GM19025 (cell line): ENCODE results near the gene MRPS22.

ENCODE experiments used
- ATAC-seq: cut with Tn5 transposase; IDR thresholded peaks from one replicate; pipeline ENCODE4 v1.9.1; 2021; ENCODE audit warnings: mild to moderate bottlenecking, low read depth, moderate library complexity; ENCODE audit not compliant: unreplicated experiment

MRPS22 gene

DNA sequence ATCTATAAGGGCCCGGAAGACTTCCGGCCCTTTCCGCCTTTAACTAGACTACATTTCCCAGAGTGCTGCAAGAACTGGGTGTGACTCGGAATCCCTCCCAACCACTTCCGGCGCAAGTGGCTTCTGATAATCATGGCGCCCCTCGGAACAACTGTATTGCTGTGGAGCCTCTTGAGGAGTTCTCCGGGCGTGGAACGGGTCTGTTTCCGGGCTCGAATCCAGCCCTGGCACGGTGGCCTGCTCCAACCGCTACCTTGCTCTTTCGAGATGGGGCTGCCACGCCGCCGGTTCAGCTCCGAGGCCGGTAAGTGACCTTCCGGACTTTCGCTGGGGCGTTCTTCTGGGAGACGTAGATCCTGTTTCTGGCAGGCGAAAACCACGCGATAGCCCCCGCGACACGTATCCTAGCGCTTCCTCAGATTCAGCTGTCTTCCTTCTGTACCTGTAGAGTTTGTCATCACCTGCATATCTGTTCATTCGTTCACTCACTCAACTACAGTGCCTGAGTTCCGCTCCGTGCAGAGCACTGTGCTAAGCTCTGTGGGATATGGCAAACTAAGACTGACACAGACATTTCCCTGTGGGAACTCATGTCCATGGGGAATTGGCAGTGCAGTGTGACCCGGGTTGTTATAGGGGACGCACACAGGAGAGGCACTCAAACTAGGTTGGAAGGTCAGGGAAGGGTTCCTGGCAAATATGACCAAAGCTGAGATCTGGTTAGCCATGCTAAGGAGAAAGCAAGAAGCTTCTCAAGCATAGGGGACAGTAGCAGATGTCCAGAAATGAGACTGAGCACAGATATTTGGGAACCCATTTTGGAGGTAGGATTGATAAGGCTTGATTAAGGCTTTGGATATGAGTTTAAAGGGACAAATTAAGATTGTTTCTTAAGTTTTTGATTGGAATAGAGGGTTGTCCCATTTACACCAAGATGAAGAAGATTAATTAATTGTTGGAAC is at the start of gene MRPS22:
MRPS22 (plus strand) TSS at position 126 of the 962 bp plus-strand sequence; CDS start at position 133, 7 bp downstream.
- peak; percentile 99 for ATAC-seq

DNA sequence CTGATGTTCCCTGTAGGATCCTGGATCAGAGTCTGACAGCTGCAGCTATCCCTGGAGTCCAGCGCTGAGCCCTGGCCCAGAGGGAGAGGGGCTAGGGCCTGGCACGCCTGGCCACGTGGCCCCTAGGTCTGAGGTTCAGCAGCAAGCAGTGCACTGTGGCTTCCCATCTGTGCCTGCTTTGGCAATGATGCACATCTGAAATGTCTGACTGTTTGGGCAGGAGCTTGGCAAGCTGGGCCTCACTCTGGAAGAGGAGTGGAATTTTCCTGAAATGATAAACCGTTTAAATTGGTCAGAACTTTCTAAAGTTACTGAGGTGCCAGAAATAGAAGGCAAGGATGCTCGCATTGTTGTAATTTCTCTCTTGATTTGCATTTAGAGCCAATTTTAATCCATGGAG is 48.8 kb upstream of the MRPS22 start:
- ATAC-seq, result no peak

DNA sequence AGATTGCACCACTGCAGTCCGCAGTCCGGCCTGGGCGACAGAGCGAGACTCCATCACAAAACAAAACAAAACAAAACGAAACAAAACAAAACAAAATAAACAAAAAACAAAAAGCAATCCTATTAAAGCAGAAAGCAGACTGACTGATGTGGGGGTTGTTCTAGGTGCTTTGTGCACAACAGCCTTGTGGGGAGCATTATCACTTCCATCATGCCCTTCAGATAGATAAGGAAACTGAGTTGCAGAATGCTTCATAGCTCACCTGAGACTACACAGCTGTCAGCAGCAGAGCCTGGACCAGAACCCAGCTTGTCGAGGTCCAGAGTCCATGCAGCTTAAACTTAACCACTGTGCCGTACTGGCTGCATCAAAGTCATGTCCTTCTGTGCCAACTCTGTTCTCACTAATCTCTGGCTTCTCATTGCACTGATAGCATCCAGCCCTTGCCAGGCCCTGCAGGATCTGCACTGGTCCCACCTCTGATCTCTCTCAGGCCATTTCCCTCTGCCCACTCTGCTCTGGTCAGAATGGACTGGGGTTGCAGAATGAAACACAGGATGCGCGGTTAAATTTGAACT is 47.6 kb upstream of the MRPS22 start:
- no peak for ATAC-seq

DNA sequence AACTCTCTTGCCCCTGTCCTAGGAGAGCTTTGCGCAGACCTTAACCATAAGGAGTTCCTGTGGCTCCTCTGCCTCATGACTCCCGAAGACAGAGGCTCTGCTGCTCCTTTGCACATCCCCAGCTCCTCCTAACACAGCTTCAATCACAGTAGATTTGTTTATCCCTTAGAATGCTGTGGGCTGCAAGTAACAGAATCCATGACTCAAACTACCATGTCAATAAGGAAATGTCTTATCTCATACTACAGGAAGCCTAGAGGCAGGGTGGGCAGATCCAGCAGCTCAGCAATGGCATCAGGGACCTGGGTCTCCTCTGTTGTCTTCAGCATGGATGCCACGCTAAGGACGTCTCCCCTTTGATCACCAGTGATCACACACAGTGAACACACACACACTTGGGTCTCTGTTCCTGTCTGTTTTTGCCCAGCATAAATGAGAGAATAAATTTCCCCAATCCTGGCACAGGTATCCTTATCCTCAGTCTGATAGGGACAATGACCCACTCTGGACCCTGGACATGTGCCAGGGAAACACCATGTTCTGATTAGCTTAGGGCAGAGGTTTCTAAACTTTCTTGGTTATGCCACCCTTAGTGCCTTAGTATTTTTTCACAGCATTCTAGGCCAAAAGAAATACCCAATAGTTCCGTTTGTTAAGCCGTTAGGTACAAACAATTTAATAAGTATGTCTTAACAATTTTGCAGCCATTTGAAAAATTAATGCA is 46.1 kb upstream of the MRPS22 start:
- no peak for ATAC-seq

DNA sequence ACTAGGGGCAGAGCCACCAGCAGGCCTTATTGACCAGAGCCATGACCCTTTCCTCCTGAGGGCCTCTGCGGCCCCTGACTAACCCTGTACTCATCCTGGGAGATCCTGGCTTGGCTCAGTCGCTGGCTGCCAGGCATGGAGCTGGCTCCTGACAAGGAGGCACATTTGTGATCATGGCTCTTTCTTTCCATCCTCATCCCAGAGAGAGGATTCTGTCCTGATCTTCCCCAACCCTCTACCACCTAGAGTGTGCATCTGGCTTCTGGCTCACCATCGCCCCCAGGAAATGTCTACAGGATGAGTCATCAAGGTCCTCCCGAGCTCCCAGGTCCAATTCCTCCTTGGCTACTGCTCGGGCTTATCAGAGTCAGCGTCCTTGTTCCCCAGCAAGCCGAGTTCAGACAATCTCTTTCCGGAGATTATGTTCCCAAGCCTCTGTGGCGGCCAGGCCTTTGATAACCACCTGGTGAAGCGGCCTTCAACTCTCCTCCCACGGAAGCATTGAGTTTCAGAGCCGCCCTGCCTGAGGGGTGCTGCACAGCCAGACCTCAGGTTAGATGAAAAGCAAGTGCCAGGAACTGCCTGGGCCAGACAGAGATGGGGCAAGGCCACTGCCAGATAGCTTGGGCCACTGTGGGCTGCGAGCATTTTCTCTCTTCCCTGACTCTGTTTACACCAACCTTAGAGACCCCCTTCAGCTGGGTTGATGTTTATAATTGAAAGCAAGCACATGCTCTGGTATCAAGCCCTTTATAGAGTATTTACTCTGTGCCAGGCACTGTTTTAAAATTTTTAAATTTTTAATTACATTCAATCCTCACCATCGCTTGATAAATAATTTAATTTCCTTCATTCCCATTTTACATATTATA is 44.3 kb upstream of the MRPS22 start:
- no peak for ATAC-seq

DNA sequence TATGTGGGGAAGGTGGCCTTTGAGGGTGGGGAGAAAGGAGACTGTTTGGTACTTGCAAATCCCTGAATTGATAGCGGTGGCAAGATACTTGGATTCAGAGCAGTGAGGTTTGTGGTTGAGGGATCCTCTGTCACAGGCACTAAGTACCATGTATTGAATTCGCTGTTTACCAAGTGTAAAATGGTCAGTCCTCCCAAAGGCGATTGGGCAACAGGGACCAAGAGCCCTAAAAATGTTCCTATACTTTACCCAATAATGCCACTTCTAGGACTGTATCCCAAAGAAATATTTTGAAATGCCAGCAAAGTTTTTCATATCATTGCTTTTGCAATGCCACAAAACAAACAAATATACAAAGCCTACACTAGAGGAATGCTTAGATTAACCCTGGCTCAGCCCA is 43.4 kb upstream of the MRPS22 start:
- ATAC-seq, result no peak

DNA sequence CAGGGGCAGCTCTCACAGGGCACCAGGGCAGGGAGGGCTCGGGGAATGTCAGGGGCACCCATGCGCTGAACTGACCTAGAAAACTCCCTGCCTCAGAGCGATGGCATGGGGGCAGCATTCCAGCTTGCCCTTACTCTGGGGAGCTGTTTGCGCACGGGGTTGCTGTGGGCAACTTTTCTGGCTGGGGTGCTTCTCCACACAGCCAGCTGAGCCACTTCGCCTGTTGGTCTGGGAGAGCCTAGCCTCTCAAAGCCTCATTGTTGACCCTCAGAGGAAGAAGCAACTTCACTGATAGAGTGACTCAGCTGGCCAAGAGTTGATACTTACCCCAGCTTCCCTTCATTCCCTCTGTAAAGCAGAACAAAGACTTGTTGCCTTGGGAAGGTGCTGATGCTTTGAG is 42.6 kb upstream of the MRPS22 start:
- no peak for ATAC-seq

DNA sequence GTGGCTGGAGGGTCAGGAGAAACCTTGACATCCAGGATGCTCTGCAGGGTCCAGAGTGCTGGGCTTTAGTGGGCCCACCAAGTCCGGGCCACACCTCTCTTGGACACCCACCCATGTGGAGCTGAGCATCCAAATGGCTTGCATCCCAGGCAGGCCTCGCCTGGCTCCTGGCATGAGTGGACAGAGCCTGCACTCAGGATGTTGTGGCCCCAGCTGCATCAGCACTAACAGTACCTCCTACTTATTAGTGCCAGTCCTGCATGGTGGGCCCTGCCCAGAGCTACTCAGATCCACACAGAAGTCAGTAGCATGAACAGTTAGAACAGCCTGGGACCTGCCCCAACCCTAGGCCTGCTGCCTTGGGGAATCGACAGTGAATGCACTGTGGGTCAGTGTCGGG is 42.2 kb upstream of the MRPS22 start:
- no peak for ATAC-seq

DNA sequence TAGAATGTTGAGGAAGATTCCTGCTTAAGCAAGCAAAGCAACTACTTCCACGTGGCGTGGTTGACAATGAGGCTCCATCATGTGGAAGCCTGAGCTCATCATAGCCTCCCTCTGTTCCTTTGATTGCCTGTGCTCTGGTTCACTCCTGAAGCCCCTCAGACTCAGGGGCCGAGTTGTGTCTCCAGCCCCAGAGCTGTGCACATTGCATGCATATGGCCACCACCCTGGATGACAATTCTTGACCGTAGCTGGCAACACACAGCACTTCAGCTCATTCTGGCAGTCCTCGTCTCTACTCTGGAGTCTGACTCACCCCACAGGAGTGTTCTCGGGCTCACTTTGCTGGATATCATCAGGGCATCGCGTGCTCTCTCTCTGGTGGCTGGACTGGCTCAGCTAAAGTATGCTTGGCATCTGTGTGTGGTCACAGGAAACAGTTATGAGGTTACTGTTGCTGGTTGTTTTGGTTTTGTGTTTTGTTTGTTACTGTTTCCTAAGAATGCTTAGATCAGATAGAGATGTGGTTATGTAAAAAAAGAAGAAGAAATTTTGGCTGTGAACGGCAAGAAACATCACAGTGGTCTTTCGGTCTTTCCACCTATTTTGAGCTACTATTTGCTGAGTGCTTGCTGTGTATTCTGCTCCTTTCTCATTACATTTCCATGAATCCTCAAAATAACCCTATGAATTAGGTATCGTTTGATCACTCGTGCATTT is 41.6 kb upstream of the MRPS22 start:
- ATAC-seq, result no peak

DNA sequence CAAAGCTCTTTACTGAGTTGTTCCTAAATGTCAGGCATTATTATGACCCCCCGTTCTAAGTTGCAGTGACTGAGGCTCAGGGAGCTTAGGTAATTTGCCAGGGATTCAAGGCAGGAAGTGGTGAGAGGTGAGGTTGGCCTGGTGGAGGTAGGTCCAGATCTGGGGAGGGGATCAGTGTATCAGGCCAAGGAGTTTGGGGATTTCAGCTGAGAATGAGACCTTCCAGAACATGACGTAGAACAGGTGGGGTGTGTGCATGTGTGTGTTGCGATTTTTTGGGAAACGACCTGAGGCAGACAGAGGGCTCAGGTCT is 41.1 kb upstream of the MRPS22 start:
- no peak for ATAC-seq

DNA sequence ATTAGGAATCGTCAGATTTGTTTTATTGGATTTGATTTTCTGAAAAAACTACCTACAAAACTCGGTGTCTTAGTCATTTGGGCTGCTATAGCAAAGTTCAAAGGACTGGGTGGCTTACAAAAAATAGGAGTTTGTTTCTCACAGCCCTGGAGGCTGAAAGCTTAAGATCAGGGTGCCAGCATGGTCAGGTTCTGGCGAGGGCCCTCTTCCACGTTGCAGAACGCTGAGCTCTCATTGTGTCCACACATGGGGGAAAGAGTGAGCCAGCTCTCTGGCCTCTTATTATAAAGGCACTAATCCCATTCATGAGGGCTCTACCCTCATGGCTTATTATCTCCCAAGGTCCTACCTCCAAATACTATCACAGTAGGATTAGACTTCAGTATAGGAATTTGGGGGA is 40.6 kb upstream of the MRPS22 start:
- ATAC-seq, result no peak

DNA sequence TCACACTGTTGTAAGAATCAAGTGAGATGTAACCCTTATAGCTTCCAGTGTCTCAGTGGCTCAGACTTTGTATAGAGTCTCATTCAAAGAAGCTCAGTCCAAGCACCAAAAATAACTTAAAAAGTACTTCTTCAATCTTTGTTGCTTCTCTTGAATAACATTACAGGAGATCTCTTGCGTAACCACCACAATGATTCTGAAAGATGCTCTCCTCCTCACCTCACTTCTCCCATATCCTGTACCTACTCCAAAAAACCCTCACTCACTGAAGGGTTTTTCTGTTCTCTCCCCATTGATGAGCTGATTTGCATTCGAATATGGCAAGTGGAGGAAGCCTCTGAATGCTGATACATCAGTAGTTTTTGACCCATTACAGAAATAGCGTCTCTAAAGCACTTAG is 39.4 kb upstream of the MRPS22 start:
- ATAC-seq, result no peak

DNA sequence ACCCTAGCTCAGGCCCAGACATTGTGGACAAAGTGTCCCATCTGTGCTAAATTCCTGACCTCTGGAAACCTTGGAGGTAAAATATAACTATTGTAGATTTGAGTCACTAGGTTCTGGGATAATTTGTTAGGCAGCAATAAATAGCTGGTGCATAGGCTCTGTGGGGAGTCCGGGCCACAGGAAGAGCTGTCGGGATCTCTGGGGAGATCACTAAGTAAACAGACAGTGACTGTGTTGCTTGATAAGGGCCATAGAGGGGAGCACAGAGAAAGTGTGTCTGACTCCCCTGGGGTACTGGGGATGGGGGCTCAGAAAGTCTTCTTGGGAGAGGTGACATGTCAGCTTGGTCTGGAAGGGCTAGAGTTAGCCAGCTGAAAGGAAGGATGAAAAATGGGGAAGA is 37.7 kb upstream of the MRPS22 start:
- ATAC-seq, result no peak

DNA sequence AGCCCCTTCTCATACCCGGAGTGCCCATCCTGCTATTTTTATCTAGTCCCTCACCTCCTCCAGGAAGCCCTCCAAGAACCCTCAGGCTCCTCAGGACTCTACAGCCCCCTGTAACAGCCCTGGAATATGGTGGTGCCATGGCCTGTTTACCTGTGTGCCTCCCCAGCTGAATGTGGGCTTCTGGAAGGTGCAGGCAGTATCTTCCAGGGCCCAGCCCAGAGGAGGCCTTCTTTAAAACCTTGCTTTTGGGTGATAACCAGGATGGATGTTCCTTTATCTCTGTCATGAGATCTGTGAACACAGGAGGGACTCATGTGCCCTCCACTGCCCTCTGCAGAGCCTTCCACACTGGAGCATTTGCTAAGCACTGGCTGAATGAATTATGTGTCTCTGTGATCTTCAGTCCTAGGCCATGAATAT is 36.7 kb upstream of the MRPS22 start:
- ATAC-seq, result no peak

DNA sequence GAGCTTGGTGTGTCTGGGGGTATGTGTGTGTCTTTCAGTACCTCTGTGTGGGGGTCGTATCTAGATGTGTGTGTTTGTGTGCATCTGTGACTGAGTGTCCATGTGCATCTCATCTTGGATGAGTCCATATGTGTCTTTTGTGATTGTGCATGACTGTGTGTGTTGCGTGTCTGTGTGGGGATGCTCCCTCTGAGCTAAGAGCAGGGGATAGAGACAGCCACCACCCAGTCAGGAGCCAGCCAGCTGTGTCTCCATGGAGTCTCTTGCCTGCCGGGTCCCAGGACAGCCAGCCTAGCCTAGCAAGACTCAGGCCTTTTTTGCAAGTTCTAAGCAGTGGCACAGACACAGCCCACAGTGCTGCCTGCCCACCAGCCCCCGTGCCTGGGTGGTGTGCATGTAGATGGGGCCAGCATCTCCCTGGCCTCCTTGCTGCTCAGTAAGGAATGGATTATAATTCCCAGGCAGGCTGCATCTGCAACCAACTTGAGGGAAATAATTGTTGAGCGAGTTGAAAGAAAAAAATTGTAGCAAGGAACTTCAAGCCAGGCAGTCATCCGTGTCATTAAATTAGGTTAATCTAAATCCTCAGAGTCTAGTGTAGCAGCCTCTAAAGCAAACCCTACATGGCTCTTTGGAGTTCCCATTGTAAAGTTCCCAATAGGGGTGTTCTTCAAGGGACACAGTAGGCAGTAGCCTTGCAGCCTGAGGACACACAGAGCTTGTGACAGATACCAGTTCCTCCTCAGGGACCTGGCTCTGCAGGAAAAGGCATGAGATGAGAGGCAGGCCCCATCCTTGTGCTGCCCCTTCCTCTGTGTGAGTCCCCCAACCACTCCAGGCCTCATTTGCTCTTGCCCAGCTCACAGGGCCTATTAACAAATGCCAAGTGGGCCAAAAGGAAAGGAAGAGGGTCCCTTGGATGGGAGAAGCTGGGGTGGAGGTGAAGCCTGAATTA is 35.9 kb upstream of the MRPS22 start:
- no peak for ATAC-seq

DNA sequence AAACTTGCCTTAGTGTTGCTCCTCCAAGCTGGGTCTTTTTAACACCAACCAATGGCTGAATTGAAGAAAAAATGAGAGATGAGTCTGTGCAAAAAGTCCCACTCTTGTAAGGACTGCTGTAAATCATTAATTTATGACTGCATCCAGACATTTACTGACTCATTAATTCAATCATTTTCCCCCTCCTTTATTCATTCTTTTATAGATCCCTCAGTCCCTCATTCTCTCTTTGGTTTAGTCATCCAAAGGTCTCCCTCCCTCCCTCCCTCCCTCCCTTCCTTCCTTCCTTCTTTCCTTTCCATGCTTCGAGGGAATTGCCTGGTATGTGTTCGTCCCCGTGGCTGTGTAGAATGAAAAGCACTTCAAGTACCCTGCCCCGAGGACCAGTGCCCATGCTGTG is 35.3 kb upstream of the MRPS22 start:
- no peak for ATAC-seq

DNA sequence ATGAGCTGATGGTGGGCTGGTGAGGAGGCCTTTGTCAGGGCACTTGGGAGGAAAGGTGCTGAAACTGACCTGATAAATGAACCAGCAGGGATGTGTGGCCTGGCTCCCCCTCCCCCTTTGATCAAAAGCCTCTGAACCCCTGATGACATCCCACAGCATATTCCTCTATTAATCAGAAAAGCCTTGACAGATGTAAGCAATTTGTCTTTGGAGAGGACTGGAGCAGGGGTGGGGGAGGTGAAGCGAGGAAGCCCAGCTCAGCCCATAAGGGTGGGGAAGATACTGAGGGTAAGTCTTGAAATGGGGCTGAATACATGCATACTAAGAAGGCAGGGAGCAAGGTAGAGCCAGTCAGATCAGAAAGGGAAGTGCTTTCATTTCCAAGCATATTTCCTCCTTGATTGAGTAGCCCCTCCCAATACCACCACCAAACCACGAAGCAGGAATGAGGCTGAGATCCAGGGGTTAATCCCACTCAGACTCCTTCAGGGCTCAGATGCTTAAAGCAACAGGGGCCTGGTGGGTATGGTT is 34.7 kb upstream of the MRPS22 start:
- no peak for ATAC-seq

DNA sequence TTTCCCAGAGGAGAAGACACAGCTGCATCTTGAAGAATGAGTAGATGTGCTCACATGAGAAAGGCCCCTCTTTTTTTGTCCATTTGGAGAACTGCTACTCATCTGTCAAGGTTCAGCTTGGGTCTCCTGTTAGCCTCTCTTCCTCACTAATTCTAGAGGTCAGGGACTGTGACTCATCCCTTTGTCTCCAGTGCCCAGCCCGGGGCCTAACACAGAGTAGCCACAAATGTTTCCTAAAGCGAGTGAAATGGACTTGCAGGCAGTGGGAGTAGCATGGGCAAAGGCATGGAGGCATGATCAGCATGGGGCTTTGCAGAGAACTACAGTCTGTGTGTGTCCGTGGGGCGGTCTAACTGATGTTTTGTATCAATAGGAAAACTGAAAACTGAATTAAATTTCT is 33.9 kb upstream of the MRPS22 start:
- no peak for ATAC-seq
